GM13976 (cell line): ENCODE data around the gene IRS1.

Experiments
- DNase-seq: peaks from one replicate; pipeline ENCODE4 v3.0.0; 2012; ENCODE audit warnings: low spot score
- CTCF ChIP-seq: IDR thresholded peaks from 2 replicates; pipeline ENCODE4 v1.5.1; 2012; ENCODE audit warnings: borderline replicate concordance, mild to moderate bottlenecking; ENCODE audit not compliant: insufficient read depth; ENCODE audit errors: extremely low read depth, missing control alignments, control extremely low read depth
- in situ Hi-C: fragments of 300-500 bp; cut with MboI; formaldehyde crosslinking; loops from one replicate; pipeline ENCODE4 v1.12.0; 2022; ENCODE audit warnings: low sequenced_read_pairs, mixed read lengths, inconsistent platforms; ENCODE audit not compliant: unreplicated experiment

IRS1 gene

GRCh38 chr2:226783885-226784284, 15.7 kb downstream of the IRS1 start:
- no peak for DNase-seq
- TF ChIP-seq CTCF, result no peak
- in situ Hi-C loops, result no loop called here

- in situ Hi-C loops, result no loop called here
- DNase-seq, result no peak
- no peak for TF ChIP-seq CTCF
Observed at GRCh38 chr2:226782092-226782713, 17.4 kb downstream of the IRS1 start.

GRCh38 chr2:226780431-226780830, 19.2 kb downstream of the IRS1 start:
- TF ChIP-seq CTCF, result no peak
- in situ Hi-C loops, result no loop called here

GRCh38 chr2:226777611-226778010, 22.0 kb downstream of the IRS1 start:
- no peak for DNase-seq
- no peak for TF ChIP-seq CTCF
- in situ Hi-C loops, result no loop called here

More at GRCh38 chr2:226780431-226780830, 19.2 kb downstream of the IRS1 start:
- DNase-seq, result no peak

GRCh38 chr2:226776104-226776503, 23.5 kb downstream of the IRS1 start:
- TF ChIP-seq CTCF, result no peak
- in situ Hi-C loops, result no loop called here
- DNase-seq, result no peak

- in situ Hi-C loops, result no loop called here
- DNase-seq, result no peak
- TF ChIP-seq CTCF, result no peak
Observed at GRCh38 chr2:226775032-226775509, 24.5 kb downstream of the IRS1 start.
